ENCODE measurements around the gene CNOT2.

- TF ChIP-seq MAX (IDR thresholded peaks at IDR 0.05; ENCODE audit: low read depth, low read length): no peak
- TF ChIP-seq CTCF (IDR thresholded peaks at IDR 0.05; ENCODE audit: low read depth, low read length): no peak
Observed at GRCh38 chr12:70327541-70327940, 84.3 kb downstream of the CNOT2 start.
